H9 (cell line): ENCODE measurements around the gene SCN2B. TPM values are rescaled to one million over a fixed set of nuclear protein-coding genes. Genes with fewer than 3 reads are reported as not detected.

Source experiments
- DNase-seq: peaks from one replicate; pipeline ENCODE4 v3.0.0-alpha.2; 2017
- H2AFZ ChIP-seq: one replicate; pipeline ENCODE4 v1.6.1; 2013; ENCODE audit warnings: mild to moderate bottlenecking, low read length, control low read depth, moderate library complexity
- H2AK5ac ChIP-seq: 2 replicates; pipeline ENCODE4 v1.6.1; 2013; ENCODE audit warnings: low read length, control low read depth, mixed read lengths; ENCODE audit not compliant: insufficient read length
- H2BK120ac ChIP-seq: one replicate; pipeline ENCODE4 v1.6.1; 2013; ENCODE audit warnings: low read depth, mild to moderate bottlenecking, low read length, control low read depth, inconsistent platforms; ENCODE audit not compliant: poor library complexity, severe bottlenecking
- H2BK12ac ChIP-seq: 2 replicates; pipeline ENCODE4 v1.6.1; 2013; ENCODE audit warnings: low read length, control low read depth, mixed read lengths, low read depth; ENCODE audit not compliant: insufficient read length
- H2BK15ac ChIP-seq: 2 replicates; pipeline ENCODE4 v1.6.1; 2013; ENCODE audit warnings: low read depth, low read length, control low read depth
- H2BK20ac ChIP-seq: one replicate; pipeline ENCODE4 v1.6.1; 2013; ENCODE audit warnings: low read depth, mild to moderate bottlenecking, low read length, control low read depth, inconsistent platforms; ENCODE audit not compliant: poor library complexity, severe bottlenecking
- H2BK5ac ChIP-seq: 2 replicates; pipeline ENCODE4 v1.6.1; 2013; ENCODE audit warnings: low read length, control low read depth, mixed read lengths; ENCODE audit not compliant: insufficient read length
- H3K14ac ChIP-seq: 2 replicates; pipeline ENCODE4 v1.6.1; 2013; ENCODE audit warnings: low read length, control low read depth; ENCODE audit not compliant: insufficient read depth
- H3K18ac ChIP-seq: 2 replicates; pipeline ENCODE4 v1.6.1; 2013; ENCODE audit warnings: low read depth, mild to moderate bottlenecking, mixed read lengths, low read length, control low read depth; ENCODE audit not compliant: insufficient read length
- H3K23ac ChIP-seq: 2 replicates; pipeline ENCODE4 v1.6.1; 2013; ENCODE audit warnings: low read length, control low read depth, mixed read lengths, low read depth; ENCODE audit not compliant: insufficient read length
- H3K23me2 ChIP-seq: 2 replicates; pipeline ENCODE4 v1.6.1; 2013; ENCODE audit warnings: low read depth, mild to moderate bottlenecking, mixed read lengths, low read length, control low read depth; ENCODE audit not compliant: insufficient read length, poor library complexity, severe bottlenecking
- H3K27ac ChIP-seq: 2 replicates; pipeline ENCODE4 v1.5.1; 2013; ENCODE audit warnings: low read length, control low read depth, mixed read lengths, low read depth; ENCODE audit not compliant: insufficient read length
- H3K27me3 ChIP-seq: 2 replicates; pipeline ENCODE4 v1.6.1; 2013; ENCODE audit warnings: low read length, control low read depth, inconsistent platforms; ENCODE audit not compliant: insufficient read depth
- H3K4ac ChIP-seq: 2 replicates; pipeline ENCODE4 v1.6.1; 2013; ENCODE audit warnings: low read depth, mild to moderate bottlenecking, control low read depth, inconsistent platforms, low read length, moderate library complexity
- H3K4me1 ChIP-seq: 2 replicates; pipeline ENCODE4 v1.6.1; 2013; ENCODE audit warnings: low read length, control low read depth, inconsistent platforms; ENCODE audit not compliant: insufficient read depth
- H3K4me2 ChIP-seq: 2 replicates; pipeline ENCODE4 v1.6.1; 2013; ENCODE audit warnings: low read length, control low read depth, mixed read lengths; ENCODE audit not compliant: insufficient read length, insufficient read depth
- H3K56ac ChIP-seq: 2 replicates; pipeline ENCODE4 v1.6.1; 2013; ENCODE audit warnings: low read depth, mild to moderate bottlenecking, mixed read lengths, low read length, control low read depth; ENCODE audit not compliant: insufficient read length
- H3K79me1 ChIP-seq: 2 replicates; pipeline ENCODE4 v1.6.1; 2013; ENCODE audit warnings: low read depth, mild to moderate bottlenecking, moderate library complexity, low read length, control low read depth, inconsistent platforms; ENCODE audit not compliant: insufficient read depth, poor library complexity, severe bottlenecking
- H3K79me2 ChIP-seq: 2 replicates; pipeline ENCODE4 v1.6.1; 2013; ENCODE audit warnings: low read length, control low read depth, inconsistent platforms; ENCODE audit not compliant: insufficient read depth
- H3K9ac ChIP-seq: 2 replicates; pipeline ENCODE4 v1.6.1; 2013; ENCODE audit warnings: low read length, control low read depth, mixed read lengths; ENCODE audit not compliant: insufficient read length; ENCODE audit errors: extremely low read depth
- H3K9me3 ChIP-seq: one replicate; pipeline ENCODE4 v1.6.1; 2013; ENCODE audit warnings: low read depth, low read length, inconsistent platforms; ENCODE audit not compliant: control insufficient read depth
- H3T11ph ChIP-seq: one replicate; pipeline ENCODE4 v1.6.1; 2013; ENCODE audit warnings: mild to moderate bottlenecking, low read length, control low read depth, inconsistent platforms
- H4K20me1 ChIP-seq: one replicate; pipeline ENCODE4 v1.6.1; 2013; ENCODE audit not compliant: control insufficient read depth, insufficient read length, insufficient read depth
- H4K5ac ChIP-seq: 2 replicates; pipeline ENCODE4 v1.6.1; 2013; ENCODE audit warnings: low read depth, mild to moderate bottlenecking, mixed read lengths, low read length, control low read depth; ENCODE audit not compliant: insufficient read length
- H4K8ac ChIP-seq: replicated peaks from 2 replicates; pipeline ENCODE4 v1.6.1; 2013; ENCODE audit warnings: low read length, control low read depth, mixed read lengths, low read depth; ENCODE audit not compliant: insufficient read length
- H4K91ac ChIP-seq: 2 replicates; pipeline ENCODE4 v1.6.1; 2013; ENCODE audit warnings: low read depth, mild to moderate bottlenecking, moderate library complexity, mixed read lengths, low read length, control low read depth; ENCODE audit not compliant: insufficient read length
- H3K27ac Mint-ChIP-seq, 3 experiments: 2 replicates in 2 of 3; 3 replicates in 1 of 3; pipeline ENCODE4 v1.8.0; 2020 to 2021; ENCODE audit warnings: mixed read lengths in 3 of 3, mild to moderate bottlenecking in 1 of 3, moderate library complexity in 1 of 3
- H3K27me3 Mint-ChIP-seq: 2 replicates; pipeline ENCODE4 v1.8.0; 2021; ENCODE audit warnings: low read depth, mild to moderate bottlenecking, moderate library complexity, mixed read lengths
- H3K36me3 Mint-ChIP-seq, 3 experiments: 2 replicates in 2 of 3; 3 replicates in 1 of 3; pipeline ENCODE4 v1.8.0; 2020 to 2021; ENCODE audit warnings: low read depth in 3 of 3, mixed read lengths in 3 of 3; ENCODE audit not compliant: insufficient read depth in 1 of 3
- H3K4me1 Mint-ChIP-seq, 2 experiments: 2 replicates each; pipeline ENCODE4 v1.8.0; 2020; ENCODE audit warnings: mixed read lengths in 2 of 2
- H3K4me3 Mint-ChIP-seq, 2 experiments: 2 replicates in 1 of 2; 3 replicates in 1 of 2; pipeline ENCODE4 v1.8.0; 2020 to 2021; ENCODE audit warnings: mild to moderate bottlenecking in 2 of 2, mixed read lengths in 2 of 2, moderate library complexity in 1 of 2
- H3K9me3 Mint-ChIP-seq, 2 experiments: 2 replicates in 1 of 2; 3 replicates in 1 of 2; pipeline ENCODE4 v1.8.0; 2020; ENCODE audit warnings: mild to moderate bottlenecking in 2 of 2, mixed read lengths in 2 of 2, moderate library complexity in 1 of 2
- WGBS: extraction: QIAGEN DNeasy Blood & Tissue Kit; methylation state at CpG from one replicate; pipeline ENCODE4 v1.1.7; 2013; ENCODE audit warnings: missing lambda C conversion rate, low lambda C conversion rate, mixed read lengths; ENCODE audit not compliant: insufficient read length; ENCODE audit errors: extremely low coverage; 5-methylcytosine and 5-hydroxymethylcytosine counted together
- total RNA-seq: library from RNA; stranded (reverse); gene quantifications from 2 replicates; pipeline ENCODE4 v1.2.1, GENCODE V29; 2021
- TF ChIP-seq, protein P1 (sequence below): fragments of 200-600 bp; sonication (generic); conservative IDR thresholded peaks from 3 replicates; pipeline ENCODE4 v1.8.0; 2021; ENCODE audit warnings: antibody characterized with exemption, mild to moderate bottlenecking

Gene SCN2B
- total RNA-seq, 1 experiment from 2014 or later = not detected

DNA sequence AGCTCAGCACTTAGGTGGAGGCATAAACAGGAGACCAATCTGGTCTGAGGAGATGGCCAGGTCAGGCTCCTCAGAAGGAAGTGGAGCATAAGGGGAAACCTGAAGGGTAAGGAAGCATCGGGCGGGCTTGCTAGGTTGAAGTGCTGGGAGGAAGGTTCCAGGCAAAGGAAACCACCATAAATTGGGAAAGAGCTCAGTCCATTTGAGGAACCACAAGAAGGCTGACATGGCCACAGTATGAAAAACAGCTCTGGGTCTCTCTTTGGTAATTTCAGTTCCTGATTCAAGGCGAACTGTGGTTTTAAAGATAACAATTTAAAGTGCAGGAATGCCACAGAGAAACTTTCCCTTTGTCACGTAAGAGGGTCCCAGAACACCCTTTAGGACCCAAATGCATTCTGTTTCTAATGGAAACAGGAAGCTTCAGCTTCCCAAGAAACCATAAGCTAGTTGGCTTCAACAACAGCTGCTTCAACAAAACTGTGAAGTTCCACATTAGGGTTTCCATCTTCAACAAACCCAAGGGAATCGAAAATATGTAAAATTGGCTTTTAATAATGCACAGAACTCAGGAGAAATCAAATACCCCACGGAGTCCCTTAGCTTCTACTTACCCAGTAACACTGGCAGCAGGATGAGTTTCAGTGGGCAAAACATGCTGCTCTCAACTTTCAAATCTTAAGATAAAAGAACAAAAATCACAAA is 37.9 kb upstream of the SCN2B start:
- Histone ChIP-seq H3K9me3 (no peaks in the 10 kb centered on the region), H3K56ac (no peak overlapping the region), H3K23ac (no peak overlapping the region), H3K79me1 (no peaks in the 10 kb centered on the region), H4K8ac (no peak overlapping the region), H3K27ac (no peak overlapping the region), H2BK5ac (no peak overlapping the region), H3K23me2 (no peaks in the 10 kb centered on the region), H4K20me1 (no peaks in the 10 kb centered on the region), H4K91ac (no peak overlapping the region), H2BK120ac (no peak overlapping the region), H3K4ac (no peak overlapping the region), H2AK5ac (no peak overlapping the region), H2BK12ac (peak overlapping the region; percentile 2), H3T11ph (no peak overlapping the region), H3K27me3 (no peaks in the 10 kb centered on the region), H2BK20ac (no peak overlapping the region), H4K5ac (no peak overlapping the region), H2BK15ac (no peak overlapping the region), H3K9ac (no peak overlapping the region), H3K4me2 (no peak overlapping the region), H3K79me2 (no peaks in the 10 kb centered on the region), H3K4me1 (peaks cover 27% of the 10 kb centered on the region), H2AFZ (peak overlapping the region; percentile 48), H3K18ac (no peak overlapping the region), H3K14ac (no peak overlapping the region)
- Mint-ChIP-seq H3K4me3 (no peak overlapping the region), H3K27ac (no peak overlapping the region; a peak in 1 of 7 replicates), H3K4me1 (peaks cover 46 to 48% of the 10 kb centered on the region in 2 experiments), H3K9me3 (peaks cover 0 to 6% of the 10 kb centered on the region in 2 experiments; a peak in 3 of 5 replicates), H3K36me3 (peaks cover 0 to 12% (median 0%) of the 10 kb centered on the region in 3 experiments; a peak in 3 of 7 replicates), H3K27me3 (peaks cover 4% of the 10 kb centered on the region)
- no CpG with 5 or more reads among the region's 6 CpGs for WGBS
- no peak for DNase-seq
- TF ChIP-seq, protein P1, sequence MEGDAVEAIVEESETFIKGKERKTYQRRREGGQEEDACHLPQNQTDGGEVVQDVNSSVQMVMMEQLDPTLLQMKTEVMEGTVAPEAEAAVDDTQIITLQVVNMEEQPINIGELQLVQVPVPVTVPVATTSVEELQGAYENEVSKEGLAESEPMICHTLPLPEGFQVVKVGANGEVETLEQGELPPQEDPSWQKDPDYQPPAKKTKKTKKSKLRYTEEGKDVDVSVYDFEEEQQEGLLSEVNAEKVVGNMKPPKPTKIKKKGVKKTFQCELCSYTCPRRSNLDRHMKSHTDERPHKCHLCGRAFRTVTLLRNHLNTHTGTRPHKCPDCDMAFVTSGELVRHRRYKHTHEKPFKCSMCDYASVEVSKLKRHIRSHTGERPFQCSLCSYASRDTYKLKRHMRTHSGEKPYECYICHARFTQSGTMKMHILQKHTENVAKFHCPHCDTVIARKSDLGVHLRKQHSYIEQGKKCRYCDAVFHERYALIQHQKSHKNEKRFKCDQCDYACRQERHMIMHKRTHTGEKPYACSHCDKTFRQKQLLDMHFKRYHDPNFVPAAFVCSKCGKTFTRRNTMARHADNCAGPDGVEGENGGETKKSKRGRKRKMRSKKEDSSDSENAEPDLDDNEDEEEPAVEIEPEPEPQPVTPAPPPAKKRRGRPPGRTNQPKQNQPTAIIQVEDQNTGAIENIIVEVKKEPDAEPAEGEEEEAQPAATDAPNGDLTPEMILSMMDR = no peak
